ENCODE results near the gene ABHD10.
A peak's percentile ranks its signal among the peaks of the same experiment; 100 is the strongest.

The ABHD10 gene

GRCh38 chr3:111937871-111938270 lies 41.0 kb upstream of the ABHD10 start:
- in situ Hi-C loops (cut with HindIII; ENCODE audit: low pct_ligation_motif_present, low sequenced_read_pairs) = no loop called here
- Histone ChIP-seq H3K36me3 (replicated peaks) (peaks cover 37% of the 10 kb centered on the region), H3K27me3 (replicated peaks) (no peaks in the 10 kb centered on the region), H3K27ac (no peak overlapping the region), H3K4me3 (ENCODE audit: low read depth, low read length) (no peak overlapping the region)
- no peak for TF ChIP-seq CTCF (IDR thresholded peaks at IDR 0.05; ENCODE audit: low read depth, low read length, missing control alignments)
- no peak for DNase-seq

DNA sequence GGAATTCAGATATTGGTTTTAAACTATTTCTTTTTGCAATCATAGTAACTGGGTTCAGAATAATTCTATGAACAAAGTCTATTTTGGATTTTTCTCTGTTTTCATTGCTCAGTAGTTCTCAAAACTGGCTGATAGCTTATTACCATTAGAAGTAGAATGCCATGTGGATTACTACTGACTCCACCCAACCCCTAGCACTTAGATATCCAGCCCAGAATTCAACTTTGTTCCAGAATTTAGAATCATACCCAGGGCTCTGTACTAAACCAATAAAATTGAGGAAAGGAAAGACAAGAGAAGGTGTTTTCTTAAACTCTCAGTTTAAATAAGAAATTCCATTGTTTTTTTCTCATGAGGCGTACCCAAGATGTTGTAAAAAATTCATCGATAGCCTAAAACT lies 39.0 kb upstream of the ABHD10 start:
- in situ Hi-C loops (cut with HindIII; ENCODE audit: low pct_ligation_motif_present, low sequenced_read_pairs) = no loop called here
- H3K27me3 ChIP-seq (replicated peaks) = no peaks in the 10 kb centered on the region
- no peak for DNase-seq
- no peak for TF ChIP-seq CTCF (IDR thresholded peaks at IDR 0.05; ENCODE audit: low read depth, low read length, missing control alignments)
- no peak overlapping the region for H3K4me3 ChIP-seq (ENCODE audit: low read depth, low read length)
- H3K27ac ChIP-seq = no peak overlapping the region
- peaks cover 39% of the 10 kb centered on the region for H3K36me3 ChIP-seq (replicated peaks)

GRCh38 chr3:111943533-111943932 lies 35.3 kb upstream of the ABHD10 start:
- H3K27me3 ChIP-seq (replicated peaks) = no peaks in the 10 kb centered on the region
- no peak for DNase-seq
- no peak for TF ChIP-seq CTCF (IDR thresholded peaks at IDR 0.05; ENCODE audit: low read depth, low read length, missing control alignments)
- H3K27ac ChIP-seq = no peak overlapping the region
- in situ Hi-C loops (cut with HindIII; ENCODE audit: low pct_ligation_motif_present, low sequenced_read_pairs) = no loop called here
- H3K36me3 ChIP-seq (replicated peaks) = peaks cover 55% of the 10 kb centered on the region
- H3K4me3 ChIP-seq (ENCODE audit: low read depth, low read length) = no peak overlapping the region

DNA sequence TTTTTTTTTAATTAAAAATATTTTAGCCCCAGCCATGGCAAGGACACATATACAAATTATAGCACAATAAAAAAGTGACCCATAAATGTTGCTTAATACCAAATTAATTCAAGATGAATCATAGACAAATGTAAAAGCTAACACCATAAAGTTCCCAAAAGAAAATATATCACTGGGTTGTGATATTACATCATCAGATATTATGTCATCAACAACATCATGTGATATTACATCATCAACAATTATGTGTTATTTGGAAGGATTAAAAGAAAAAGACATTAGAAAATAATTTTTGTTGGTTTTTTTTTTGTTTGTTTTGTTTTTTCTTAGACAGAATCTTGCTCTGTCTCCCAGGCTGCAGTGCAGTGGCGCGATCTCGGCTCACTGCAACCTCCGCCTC lies 34.5 kb upstream of the ABHD10 start:
- no peak overlapping the region for H3K27ac ChIP-seq
- peaks cover 53% of the 10 kb centered on the region for H3K36me3 ChIP-seq (replicated peaks)
- H3K27me3 ChIP-seq (replicated peaks) = no peaks in the 10 kb centered on the region
- DNase-seq = no peak
- in situ Hi-C loops (cut with HindIII; ENCODE audit: low pct_ligation_motif_present, low sequenced_read_pairs) = no loop called here
- no peak overlapping the region for H3K4me3 ChIP-seq (ENCODE audit: low read depth, low read length)
- TF ChIP-seq CTCF (IDR thresholded peaks at IDR 0.05; ENCODE audit: low read depth, low read length, missing control alignments) = no peak

DNA sequence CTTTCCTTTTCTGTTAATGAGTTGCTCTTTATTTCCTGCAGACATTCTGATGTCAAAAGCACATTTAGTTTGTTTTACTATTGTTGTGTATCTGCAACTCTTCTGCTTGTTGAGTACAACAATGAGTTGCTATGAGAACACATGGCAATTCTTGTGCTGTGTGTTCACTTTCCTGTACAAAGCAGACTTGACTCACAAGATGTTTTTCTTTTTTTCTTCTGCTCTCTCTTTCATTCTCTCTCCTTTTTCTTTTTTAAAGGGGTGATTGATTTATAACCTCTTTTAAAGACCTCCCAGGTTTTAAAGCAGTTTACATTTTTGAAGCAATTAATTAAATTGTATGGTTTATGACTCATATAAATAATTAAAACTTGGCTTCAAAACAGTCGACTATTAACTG lies 31.6 kb upstream of the ABHD10 start:
- peak; percentile 50 for DNase-seq
- in situ Hi-C loops (cut with HindIII; ENCODE audit: low pct_ligation_motif_present, low sequenced_read_pairs) = no loop called here
- Histone ChIP-seq H3K27ac (peak overlapping the region; percentile 11), H3K4me3 (ENCODE audit: low read depth, low read length) (no peak overlapping the region), H3K27me3 (replicated peaks) (no peaks in the 10 kb centered on the region), H3K36me3 (replicated peaks) (peaks cover 34% of the 10 kb centered on the region)
- no peak for TF ChIP-seq CTCF (IDR thresholded peaks at IDR 0.05; ENCODE audit: low read depth, low read length, missing control alignments)

- in situ Hi-C loops (cut with HindIII; ENCODE audit: low pct_ligation_motif_present, low sequenced_read_pairs) = no loop called here
- no peaks in the 10 kb centered on the region for H3K27me3 ChIP-seq (replicated peaks)
- H3K27ac ChIP-seq = no peak overlapping the region
- no peak for DNase-seq
- H3K36me3 ChIP-seq (replicated peaks) = peaks cover 38% of the 10 kb centered on the region
- no peak overlapping the region for H3K4me3 ChIP-seq (ENCODE audit: low read depth, low read length)
- TF ChIP-seq CTCF (IDR thresholded peaks at IDR 0.05; ENCODE audit: low read depth, low read length, missing control alignments) = no peak
Measured at GRCh38 chr3:111948786-111949185, 30.0 kb upstream of the ABHD10 start.
